ENCODE data around the gene GLRB. TPM values are rescaled to one million over a fixed set of nuclear protein-coding genes. Genes with fewer than 3 reads are reported as not detected.
"Not testable (repeated sequence)": the region's sequence is repeated elsewhere in the genome, so short reads cannot be mapped to it uniquely, and the experiment has no call there.

Gene GLRB
- total RNA-seq, 1 experiment from 2014 or later: 0.70 TPM

DNA sequence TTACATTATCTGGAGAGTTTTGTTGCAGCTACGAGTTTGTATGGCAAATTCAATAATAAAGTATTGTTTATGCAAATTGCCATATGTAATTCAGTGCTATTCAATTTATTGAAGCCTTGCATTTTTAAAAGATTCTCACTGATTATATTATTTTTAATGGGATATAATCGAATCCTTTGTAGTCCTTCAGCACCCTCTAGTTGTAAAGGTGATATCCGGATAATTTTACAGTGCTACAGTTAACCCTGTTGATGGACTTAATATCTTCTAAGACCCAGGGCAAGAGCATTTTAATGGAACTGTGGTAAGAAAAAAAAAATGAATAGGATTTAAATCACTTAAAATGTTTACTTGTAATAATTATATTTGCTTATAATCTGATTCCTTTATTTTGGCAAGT, 96.1 kb downstream of the GLRB start:
- Histone ChIP-seq H3K9ac (ENCODE audit: extremely low read depth, insufficient read length, low read length) (no peak overlapping the region), H2BK5ac (ENCODE audit: insufficient read length, low read length) (no peak overlapping the region), H4K5ac (ENCODE audit: insufficient read length, low read depth, low read length) (no peak overlapping the region), H3K4me2 (ENCODE audit: insufficient read depth, insufficient read length, low read length) (no peak overlapping the region), H3K4me1 (ENCODE audit: insufficient read depth, low read length) (no peaks in the 10 kb centered on the region), H4K8ac (replicated peaks; ENCODE audit: insufficient read length, low read depth, low read length) (no peak overlapping the region), H3K56ac (ENCODE audit: insufficient read length, low read depth, low read length) (no peak overlapping the region), H3K14ac (ENCODE audit: insufficient read depth, low read length) (no peak overlapping the region), H3K9me3 (ENCODE audit: control insufficient read depth, low read depth, low read length) (no peaks in the 10 kb centered on the region), H3K23ac (ENCODE audit: insufficient read length, low read depth, low read length) (no peak overlapping the region), H3T11ph (ENCODE audit: low read length) (no peak overlapping the region), H3K79me1 (ENCODE audit: insufficient read depth, low read depth, low read length, poor library complexity, severe bottlenecking) (no peaks in the 10 kb centered on the region), H2BK12ac (ENCODE audit: insufficient read length, low read depth, low read length) (no peak overlapping the region), H4K20me1 (ENCODE audit: control insufficient read depth, insufficient read depth, insufficient read length) (no peaks in the 10 kb centered on the region), H3K18ac (ENCODE audit: insufficient read length, low read depth, low read length) (no peak overlapping the region), H3K79me2 (ENCODE audit: insufficient read depth, low read length) (no peaks in the 10 kb centered on the region), H2AK5ac (ENCODE audit: insufficient read length, low read length) (no peak overlapping the region), H4K91ac (ENCODE audit: insufficient read length, low read depth, low read length) (no peak overlapping the region), H3K27ac (ENCODE audit: insufficient read length, low read depth, low read length) (no peak overlapping the region), H2BK120ac (ENCODE audit: low read depth, low read length, poor library complexity, severe bottlenecking) (no peak overlapping the region), H2BK20ac (ENCODE audit: low read depth, low read length, poor library complexity, severe bottlenecking) (no peak overlapping the region), H2AFZ (ENCODE audit: low read length) (no peak overlapping the region), H3K4ac (ENCODE audit: low read depth, low read length) (no peak overlapping the region), H2BK15ac (ENCODE audit: low read depth, low read length) (no peak overlapping the region), H3K27me3 (ENCODE audit: insufficient read depth, low read length) (no peaks in the 10 kb centered on the region), H3K23me2 (ENCODE audit: insufficient read length, low read depth, low read length, poor library complexity, severe bottlenecking) (no peaks in the 10 kb centered on the region)
- no peak overlapping the region for H3K27ac Mint-ChIP-seq
- no peaks in the 10 kb centered on the region; a peak in 1 of 5 replicates for H3K9me3 Mint-ChIP-seq
- DNase-seq: no peak
- no peaks in the 10 kb centered on the region for H3K27me3 Mint-ChIP-seq (ENCODE audit: low read depth)
- peak; percentile 32; the same call in 1 of the 3 replicates for TF ChIP-seq CTCF (conservative IDR thresholded peaks at IDR 0.05)
- H3K4me1 Mint-ChIP-seq: peaks cover 0 to 4% of the 10 kb centered on the region in 2 experiments; a peak in 1 of 4 replicates
- H3K4me3 Mint-ChIP-seq: no peak overlapping the region
- H3K36me3 Mint-ChIP-seq (ENCODE audit: insufficient read depth in 1 of 3, low read depth in 3 of 3): no peaks in the 10 kb centered on the region
- WGBS (ENCODE audit: extremely low coverage, insufficient read length, low lambda C conversion rate): no CpG with 5 or more reads among the region's 3 CpGs

- not testable (repeated sequence) for H4K5ac ChIP-seq (ENCODE audit: insufficient read length, low read depth, low read length); H3K9me3 ChIP-seq (ENCODE audit: control insufficient read depth, low read depth, low read length); H3K14ac ChIP-seq (ENCODE audit: insufficient read depth, low read length); H2BK12ac ChIP-seq (ENCODE audit: insufficient read length, low read depth, low read length); H3K27ac ChIP-seq (ENCODE audit: insufficient read length, low read depth, low read length); H2BK5ac ChIP-seq (ENCODE audit: insufficient read length, low read length); H4K20me1 ChIP-seq (ENCODE audit: control insufficient read depth, insufficient read depth, insufficient read length); H2BK15ac ChIP-seq (ENCODE audit: low read depth, low read length); H2BK120ac ChIP-seq (ENCODE audit: low read depth, low read length, poor library complexity, severe bottlenecking); H3K4me1 Mint-ChIP-seq; H3K4me1 ChIP-seq (ENCODE audit: insufficient read depth, low read length); H3K4me2 ChIP-seq (ENCODE audit: insufficient read depth, insufficient read length, low read length); H3K23ac ChIP-seq (ENCODE audit: insufficient read length, low read depth, low read length); H3K9ac ChIP-seq (ENCODE audit: extremely low read depth, insufficient read length, low read length); H2AFZ ChIP-seq (ENCODE audit: low read length); H3K4me3 Mint-ChIP-seq; H2AK5ac ChIP-seq (ENCODE audit: insufficient read length, low read length); H4K91ac ChIP-seq (ENCODE audit: insufficient read length, low read depth, low read length); H3K4ac ChIP-seq (ENCODE audit: low read depth, low read length); H3T11ph ChIP-seq (ENCODE audit: low read length); H3K18ac ChIP-seq (ENCODE audit: insufficient read length, low read depth, low read length); H3K23me2 ChIP-seq (ENCODE audit: insufficient read length, low read depth, low read length, poor library complexity, severe bottlenecking); H2BK20ac ChIP-seq (ENCODE audit: low read depth, low read length, poor library complexity, severe bottlenecking); H3K27me3 Mint-ChIP-seq (ENCODE audit: low read depth); H3K56ac ChIP-seq (ENCODE audit: insufficient read length, low read depth, low read length); H3K27me3 ChIP-seq (ENCODE audit: insufficient read depth, low read length); DNase-seq; H3K79me2 ChIP-seq (ENCODE audit: insufficient read depth, low read length); H3K79me1 ChIP-seq (ENCODE audit: insufficient read depth, low read depth, low read length, poor library complexity, severe bottlenecking); H4K8ac ChIP-seq (replicated peaks; ENCODE audit: insufficient read length, low read depth, low read length)
- Mint-ChIP-seq H3K36me3 (ENCODE audit: insufficient read depth in 1 of 3, low read depth in 3 of 3) (peaks cover 0 to 17% (median 4%) of the 10 kb centered on the region in 3 experiments; a peak in 4 of 7 replicates), H3K9me3 (peaks cover 4 to 20% of the 10 kb centered on the region in 2 experiments), H3K27ac (peak overlapping the region in 2 of 3 experiments; percentile 79 to 95; a peak in 2 of 7 replicates)
- WGBS (ENCODE audit: extremely low coverage, insufficient read length, low lambda C conversion rate): no CpG with 5 or more reads among the region's 14 CpGs
Observed at GRCh38 chr4:157180268-157180667, 104.3 kb downstream of the GLRB start.

All from H9 (cell line).